ENCODE measurements around the gene VGLL4. TPM values are rescaled to one million over a fixed set of nuclear protein-coding genes. Genes with fewer than 3 reads are reported as not detected.

The VGLL4 gene
- total RNA-seq, 2 experiments from 2014 or later, result 36.1 to 74.5 TPM

- ChIA-PET CTCF (ENCODE audit: unreplicated experiment) (interaction anchor here (0.6 kb wide), 1 partner anchor 45 kb away, joined by 3 read pairs; no protein-coding TSS in a partner anchor), POLR2A (interaction anchor here (0.7 to 2.1 kb wide), 6 partner anchors 9 to 232 kb away, joined by 3 to 7 read pairs (median 4); no protein-coding TSS in a partner anchor)
- peaks cover 79% of the 10 kb centered on the region for H3K79me2 ChIP-seq (ENCODE audit: insufficient read depth, low read depth, low read length)
- H4K20me1 ChIP-seq (ENCODE audit: insufficient read depth, low read length), result 0 out of 2 replicates have a peak, but pooled peaks cover 6% of the 10 kb centered on the region
- H3K9me3 ChIP-seq (ENCODE audit: low read length), result no peaks in the 10 kb centered on the region
- peak overlapping the region; percentile 36; the same call in 1 of the 2 replicates for H3K4me2 ChIP-seq (ENCODE audit: low read length)
- intact Hi-C loops (cut with micrococcal nuclease; ENCODE audit: unreplicated experiment), result no loop called here
- TF ChIP-seq CTCF (conservative IDR thresholded peaks at IDR 0.05; ENCODE audit: low read length) (no peak), EZH2phosphoT487 (IDR thresholded peaks at IDR 0.05; ENCODE audit: borderline replicate concordance, low read depth, low read length) (no peak)
- no peak overlapping the region for H3K4me3 ChIP-seq (ENCODE audit: low read depth, low read length, poor library complexity, severe bottlenecking)
- no TSS peak for BruUV-seq (replicated peaks)
- H3K4me1 ChIP-seq (ENCODE audit: insufficient read depth, low read length, poor library complexity, severe bottlenecking), result peaks cover 72% of the 10 kb centered on the region
- peak overlapping the region; percentile 36 for H3K27ac ChIP-seq (ENCODE audit: low read depth, low read length, poor library complexity, severe bottlenecking)
- peak; percentile 17 for DNase-seq (ENCODE audit: low spot score)
- H3K9me2 ChIP-seq (ENCODE audit: insufficient read depth, low read length), result no peaks in the 10 kb centered on the region
- no peak overlapping the region for H2AFZ ChIP-seq (ENCODE audit: low read length)
- H3K36me3 ChIP-seq (ENCODE audit: insufficient read depth, low read length), result peaks cover 12% of the 10 kb centered on the region; the same call in 1 of the 2 replicates
Measured at GRCh38 chr3:11606090-11606784, 37.5 kb downstream of the VGLL4 start.

- no peak overlapping the region for H2AFZ ChIP-seq (ENCODE audit: low read length)
- peaks cover 20% of the 10 kb centered on the region; the same call in 1 of the 2 replicates for H3K36me3 ChIP-seq (ENCODE audit: insufficient read depth, low read length)
- CTCF ChIA-PET (ENCODE audit: unreplicated experiment), result no interaction called here
- H3K9me3 ChIP-seq (ENCODE audit: low read length), result no peaks in the 10 kb centered on the region
- TF ChIP-seq EZH2phosphoT487 (IDR thresholded peaks at IDR 0.05; ENCODE audit: borderline replicate concordance, low read depth, low read length), result no peak
- no peak for TF ChIP-seq CTCF (conservative IDR thresholded peaks at IDR 0.05; ENCODE audit: low read length)
- peaks cover 81% of the 10 kb centered on the region for H3K4me1 ChIP-seq (ENCODE audit: insufficient read depth, low read length, poor library complexity, severe bottlenecking)
- BruUV-seq (replicated peaks), result no TSS peak
- peak overlapping the region; percentile 36; the same call in 1 of the 2 replicates for H3K4me2 ChIP-seq (ENCODE audit: low read length)
- no peak overlapping the region for H3K4me3 ChIP-seq (ENCODE audit: low read depth, low read length, poor library complexity, severe bottlenecking)
- POLR2A ChIA-PET, result interaction anchor here (1.7 to 2.4 kb wide), 3 partner anchors 10 to 14 kb away, joined by 7 to 16 read pairs (median 9); no protein-coding TSS in a partner anchor
- intact Hi-C loops (cut with micrococcal nuclease; ENCODE audit: unreplicated experiment), result no loop called here
- no peak for DNase-seq (ENCODE audit: low spot score)
- no peaks in the 10 kb centered on the region for H3K9me2 ChIP-seq (ENCODE audit: insufficient read depth, low read length)
- peak overlapping the region; percentile 36 for H3K27ac ChIP-seq (ENCODE audit: low read depth, low read length, poor library complexity, severe bottlenecking)
- H4K20me1 ChIP-seq (ENCODE audit: insufficient read depth, low read length), result 0 out of 2 replicates have a peak, but pooled peaks cover under 1% of the 10 kb centered on the region
- H3K79me2 ChIP-seq (ENCODE audit: insufficient read depth, low read depth, low read length), result peaks cover 87% of the 10 kb centered on the region
Measured at GRCh38 chr3:11605398-11605797, 38.3 kb downstream of the VGLL4 start.

Data from OCI-LY7 (cell line).